IMR-90 (cell line): ENCODE measurements around the gene ACE2. TPM values are rescaled to one million over a fixed set of nuclear protein-coding genes. Genes with fewer than 3 reads are reported as not detected.

Experiments used
- ATAC-seq: fragments of 200-7000 bp; cut with Tn5 transposase; 2 replicates; pipeline ENCODE4 v1.9.1; 2020; ENCODE audit warnings: low read depth, mild to moderate bottlenecking, moderate library complexity
- BruUV-seq: library from RNA; stranded (reverse); fragments of 400-500 nt; replicated peaks from 2 replicates; lab custom pipeline; 2021; lab: Mats Ljungman, UMichigan
- CTCF ChIA-PET: fragments of 300-600 bp; formaldehyde crosslinking; extraction: SDS; loops from one replicate; lab custom pipeline; 2021; ENCODE audit warnings: antibody characterized with exemption; lab: Yijun Ruan, JAX
- POLR2A ChIA-PET: fragments of 300-600 bp; sonication (Branson Sonifier 250); formaldehyde crosslinking; loops from one replicate; lab custom pipeline; 2022; ENCODE audit warnings: antibody characterized with exemption; ENCODE audit not compliant: unreplicated experiment; lab: Charles Lee
- DNase-seq: peaks from one replicate; pipeline ENCODE4 v3.0.0; 2013
- H2AFZ ChIP-seq: replicated peaks from 2 replicates; pipeline ENCODE3; 2013; ENCODE audit warnings: low read length, mild to moderate bottlenecking; ENCODE audit not compliant: poor library complexity
- H2AK5ac ChIP-seq: 2 replicates; pipeline ENCODE4 v1.6.1; 2013; ENCODE audit warnings: low read depth, low read length, inconsistent platforms
- H2AK9ac ChIP-seq: replicated peaks from 2 replicates; pipeline ENCODE3; 2013; ENCODE audit warnings: mild to moderate bottlenecking, low read depth, low read length, moderate library complexity; ENCODE audit not compliant: poor library complexity
- H2BK120ac ChIP-seq: 2 replicates; pipeline ENCODE4 v1.6.1; 2013; ENCODE audit warnings: low read depth, low read length, inconsistent platforms
- H2BK15ac ChIP-seq: 3 replicates; pipeline ENCODE4 v1.6.1; 2013; ENCODE audit warnings: low read depth, low read length, inconsistent platforms
- H2BK20ac ChIP-seq: 2 replicates; pipeline ENCODE4 v1.6.1; 2013; ENCODE audit warnings: low read depth, mild to moderate bottlenecking, inconsistent platforms, low read length, moderate library complexity
- H2BK5ac ChIP-seq: 2 replicates; pipeline ENCODE4 v1.6.1; 2013; ENCODE audit warnings: mild to moderate bottlenecking, low read depth, low read length, inconsistent platforms; ENCODE audit not compliant: poor library complexity, severe bottlenecking
- H3K14ac ChIP-seq: replicated peaks from 2 replicates; pipeline ENCODE4 v1.6.1; 2013; ENCODE audit warnings: low read depth, low read length, inconsistent platforms
- H3K18ac ChIP-seq: 2 replicates; pipeline ENCODE4 v1.6.1; 2013; ENCODE audit warnings: low read depth, low read length, control low read depth
- H3K23ac ChIP-seq: 2 replicates; pipeline ENCODE4 v1.6.1; 2013; ENCODE audit warnings: low read depth, low read length, inconsistent platforms
- H3K27ac ChIP-seq: 2 replicates; pipeline ENCODE4 v1.5.1; 2013; ENCODE audit warnings: mild to moderate bottlenecking, control low read depth, low read length; ENCODE audit not compliant: insufficient read depth
- H3K27me3 ChIP-seq: 2 replicates; pipeline ENCODE4 v1.6.1; 2013; ENCODE audit warnings: low read length; ENCODE audit not compliant: control insufficient read depth, insufficient read depth
- H3K36me3 ChIP-seq: 2 replicates; pipeline ENCODE4 v1.6.1; 2013; ENCODE audit warnings: low read length, mixed read lengths; ENCODE audit not compliant: control insufficient read depth, insufficient read depth
- H3K4ac ChIP-seq: 2 replicates; pipeline ENCODE4 v1.6.1; 2013; ENCODE audit warnings: low read depth, low read length, inconsistent platforms
- H3K4me1 ChIP-seq: 2 replicates; pipeline ENCODE4 v1.6.1; 2013; ENCODE audit warnings: low read length, mixed read lengths; ENCODE audit not compliant: control insufficient read depth, insufficient read depth
- H3K4me2 ChIP-seq: 2 replicates; pipeline ENCODE4 v1.6.1; 2013; ENCODE audit warnings: low read depth, mild to moderate bottlenecking, control low read depth, low read length, moderate library complexity
- H3K4me3 ChIP-seq: 2 replicates; pipeline ENCODE4 v1.5.1; 2013; ENCODE audit warnings: low read depth, mild to moderate bottlenecking, control low read depth, low read length, moderate library complexity; ENCODE audit not compliant: insufficient read depth
- H3K56ac ChIP-seq: 2 replicates; pipeline ENCODE4 v1.6.1; 2013; ENCODE audit warnings: low read length, inconsistent platforms; ENCODE audit not compliant: insufficient read depth; ENCODE audit errors: extremely low read depth
- H3K79me1 ChIP-seq, 2 experiments: 2 replicates each; pipeline ENCODE4 v1.6.1; 2013; ENCODE audit warnings: low read length in 2 of 2, inconsistent platforms in 1 of 2, low read depth in 1 of 2
- H3K9ac ChIP-seq: 2 replicates; pipeline ENCODE4 v1.6.1; 2013; ENCODE audit warnings: low read depth, low read length, control low read depth
- H3K9me1 ChIP-seq: 2 replicates; pipeline ENCODE4 v1.6.1; 2013; ENCODE audit warnings: low read length, inconsistent platforms; ENCODE audit not compliant: insufficient read depth
- H3K9me3 ChIP-seq: 2 replicates; pipeline ENCODE4 v1.6.1; 2013; ENCODE audit warnings: low read length; ENCODE audit not compliant: control insufficient read depth, insufficient read depth
- H4K20me1 ChIP-seq: 2 replicates; pipeline ENCODE4 v1.6.1; 2013; ENCODE audit warnings: low read length, inconsistent platforms; ENCODE audit not compliant: insufficient read depth
- H4K5ac ChIP-seq: 2 replicates; pipeline ENCODE4 v1.6.1; 2013; ENCODE audit warnings: mild to moderate bottlenecking, low read depth, low read length, control low read depth
- H4K8ac ChIP-seq, 2 experiments: 2 replicates each; pipeline ENCODE4 v1.6.1; 2013; ENCODE audit warnings: low read depth in 2 of 2, low read length in 2 of 2, control low read depth in 1 of 2, inconsistent platforms in 1 of 2
- H4K91ac ChIP-seq: 2 replicates; pipeline ENCODE4 v1.6.1; 2013; ENCODE audit warnings: low read depth, low read length, inconsistent platforms; ENCODE audit not compliant: insufficient read depth
- BHLHE40 ChIP-seq: fragments of 150-350 bp; IDR thresholded peaks from 2 replicates; pipeline ENCODE4 v1.6.1; 2016; ENCODE audit warnings: mild to moderate bottlenecking, low read depth, low read length
- CEBPB ChIP-seq: IDR thresholded peaks from 2 replicates; pipeline ENCODE4 v1.6.1; 2012; ENCODE audit warnings: low read depth, low read length, improper control_type of control experiment
- CHD1 ChIP-seq: IDR thresholded peaks from 2 replicates; pipeline ENCODE4 v1.6.1; 2012; ENCODE audit warnings: low read depth, low read length, improper control_type of control experiment
- ELK1 ChIP-seq: fragments of 150-350 bp; IDR thresholded peaks from 2 replicates; pipeline ENCODE4 v1.6.1; 2016; ENCODE audit warnings: low read depth, mild to moderate bottlenecking, low read length, moderate library complexity, borderline replicate concordance
- MAFK ChIP-seq: IDR thresholded peaks from 2 replicates; pipeline ENCODE4 v1.6.1; 2012; ENCODE audit warnings: low read depth, low read length, improper control_type of control experiment
- MAZ ChIP-seq: IDR thresholded peaks from 2 replicates; pipeline ENCODE4 v1.6.1; 2012; ENCODE audit warnings: low read depth, mild to moderate bottlenecking, low read length, improper control_type of control experiment, moderate library complexity, borderline replicate concordance
- MXI1 ChIP-seq: IDR thresholded peaks from 2 replicates; pipeline ENCODE4 v1.6.1; 2012; ENCODE audit warnings: low read depth, mild to moderate bottlenecking, low read length, moderate library complexity, borderline replicate concordance
- NFE2L2 ChIP-seq: fragments of 150-350 bp; IDR thresholded peaks from 2 replicates; pipeline ENCODE4 v1.6.1; 2016; ENCODE audit warnings: low read depth, mild to moderate bottlenecking, low read length
- POLR2A ChIP-seq: IDR thresholded peaks from 2 replicates; pipeline ENCODE4 v1.6.1; 2012; ENCODE audit warnings: mild to moderate bottlenecking, low read depth, low read length
- RAD21 ChIP-seq: IDR thresholded peaks from 2 replicates; pipeline ENCODE4 v1.6.1; 2012; ENCODE audit warnings: low read length, improper control_type of control experiment
- RCOR1 ChIP-seq: IDR thresholded peaks from 2 replicates; pipeline ENCODE4 v1.6.1; 2012; ENCODE audit warnings: mild to moderate bottlenecking, low read length, improper control_type of control experiment; ENCODE audit not compliant: insufficient replicate concordance
- RFX5 ChIP-seq: IDR thresholded peaks from 2 replicates; pipeline ENCODE4 v1.8.0; 2012; ENCODE audit warnings: low read depth, mild to moderate bottlenecking, low read length, moderate library complexity
- SMC3 ChIP-seq: fragments of 150-350 bp; IDR thresholded peaks from 2 replicates; pipeline ENCODE4 v1.6.1; 2016; ENCODE audit warnings: low read depth, mild to moderate bottlenecking, antibody characterized with exemption, low read length, moderate library complexity
- WGBS, 2 experiments: methylation state at CpG; one replicate each; pipeline versions ENCODE4 v1.1.5 to v1.1.7; 2013; ENCODE audit warnings: missing lambda C conversion rate in 2 of 2; ENCODE audit not compliant: insufficient read length in 1 of 2; ENCODE audit errors: extremely low coverage in 2 of 2; 5-methylcytosine and 5-hydroxymethylcytosine counted together
- dilution Hi-C: fragments of 300-500 bp; cut with HindIII; formaldehyde crosslinking; loops from one replicate; pipeline ENCODE4 v1.14.3; 2018; ENCODE audit warnings: low sequenced_read_pairs; ENCODE audit not compliant: unreplicated experiment
- in situ Hi-C: fragments of 300-500 bp; cut with MboI; formaldehyde crosslinking; loops from 3 replicates; pipeline ENCODE4 v1.14.3; 2019; ENCODE audit warnings: low sequenced_read_pairs, inconsistent platforms, mixed read lengths
- intact Hi-C: fragments of 100-400 bp; cut with micrococcal nuclease; formaldehyde crosslinking; loops from 2 replicates; pipeline ENCODE4 v1.10.0; 2022
- polyA plus RNA-seq, 3 experiments: library from polyadenylated mRNA; depleted of rRNA; stranded (reverse); fragments of >200 nt; gene quantifications; 2 replicates each; pipeline ENCODE4 v1.2.3, GENCODE V29; 2012; ENCODE audit warnings: low replicate concordance in 1 of 3
- total RNA-seq: library from RNA; depleted of rRNA; stranded (reverse); fragments of >200 nt; gene quantifications from 2 replicates; pipeline ENCODE4 v1.2.3, GENCODE V29; 2012
- TF ChIP-seq, protein P1 (sequence below): fragments of 150-350 bp; IDR thresholded peaks from 2 replicates; pipeline ENCODE4 v1.6.1; 2017; ENCODE audit warnings: mild to moderate bottlenecking, antibody characterized with exemption, low read length, low read depth
- TF ChIP-seq, protein P2 (sequence below): conservative IDR thresholded peaks from 2 replicates; pipeline ENCODE4 v1.5.1; 2012; ENCODE audit warnings: mild to moderate bottlenecking, low read depth, low read length, improper control_type of control experiment

ACE2 gene
- total and polyA plus RNA-seq, 2 of the 4 experiments (the other 2 are of a cell fraction), result not detected

GRCh38 chrX:15514279-15514678 is 86.5 kb downstream of the ACE2 start:
- in situ Hi-C loops, result no loop called here
- H4K8ac ChIP-seq, result no peak overlapping the region
- H3K23ac ChIP-seq, result no peak overlapping the region
- H4K91ac ChIP-seq, result no peak overlapping the region
- no peak overlapping the region for H3K27ac ChIP-seq
- H2AFZ ChIP-seq, result no peak overlapping the region
- H3K27me3 ChIP-seq, result peaks cover 17% of the 10 kb centered on the region
- dilution Hi-C loops, result no loop called here
- DNase-seq, result no peak
- no peaks in the 10 kb centered on the region for H3K36me3 ChIP-seq
- intact Hi-C loops, result no loop called here
- no CpG with 5 or more reads among the region's 1 CpG for WGBS, 2 experiments
- ATAC-seq, result no peak
- no peak overlapping the region for H3K9ac ChIP-seq
- H3K4me2 ChIP-seq, result no peak overlapping the region
- BruUV-seq, result no TSS peak
- no peak overlapping the region for H3K56ac ChIP-seq
- no peak overlapping the region for H3K4ac ChIP-seq
- no peaks in the 10 kb centered on the region for H3K9me1 ChIP-seq
- no peak overlapping the region for H3K18ac ChIP-seq
- no peak overlapping the region for H2BK120ac ChIP-seq
- no peaks in the 10 kb centered on the region for H3K79me1 ChIP-seq
- H3K14ac ChIP-seq, result no peak overlapping the region
- H2BK20ac ChIP-seq, result no peak overlapping the region
- H2BK15ac ChIP-seq, result no peak overlapping the region
- H4K20me1 ChIP-seq, result no peaks in the 10 kb centered on the region
- ChIA-PET CTCF (interaction anchor here (0.6 kb wide), 1 partner anchor 1157 kb away, joined by 6 read pairs; no protein-coding TSS in a partner anchor), POLR2A (no interaction called here)
- H4K5ac ChIP-seq, result no peak overlapping the region
- H2AK5ac ChIP-seq, result no peak overlapping the region
- H3K9me3 ChIP-seq, result no peaks in the 10 kb centered on the region
- TF ChIP-seq, protein P1, sequence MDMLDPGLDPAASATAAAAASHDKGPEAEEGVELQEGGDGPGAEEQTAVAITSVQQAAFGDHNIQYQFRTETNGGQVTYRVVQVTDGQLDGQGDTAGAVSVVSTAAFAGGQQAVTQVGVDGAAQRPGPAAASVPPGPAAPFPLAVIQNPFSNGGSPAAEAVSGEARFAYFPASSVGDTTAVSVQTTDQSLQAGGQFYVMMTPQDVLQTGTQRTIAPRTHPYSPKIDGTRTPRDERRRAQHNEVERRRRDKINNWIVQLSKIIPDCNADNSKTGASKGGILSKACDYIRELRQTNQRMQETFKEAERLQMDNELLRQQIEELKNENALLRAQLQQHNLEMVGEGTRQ, result no peak
- TF ChIP-seq RFX5 (no peak), MAZ (no peak), SMC3 (no peak), MXI1 (no peak), RCOR1 (no peak), CHD1 (no peak), POLR2A (no peak), BHLHE40 (no peak), MAFK (no peak), RAD21 (no peak), ELK1 (no peak), NFE2L2 (no peak), CEBPB (no peak)
- TF ChIP-seq, protein P2, sequence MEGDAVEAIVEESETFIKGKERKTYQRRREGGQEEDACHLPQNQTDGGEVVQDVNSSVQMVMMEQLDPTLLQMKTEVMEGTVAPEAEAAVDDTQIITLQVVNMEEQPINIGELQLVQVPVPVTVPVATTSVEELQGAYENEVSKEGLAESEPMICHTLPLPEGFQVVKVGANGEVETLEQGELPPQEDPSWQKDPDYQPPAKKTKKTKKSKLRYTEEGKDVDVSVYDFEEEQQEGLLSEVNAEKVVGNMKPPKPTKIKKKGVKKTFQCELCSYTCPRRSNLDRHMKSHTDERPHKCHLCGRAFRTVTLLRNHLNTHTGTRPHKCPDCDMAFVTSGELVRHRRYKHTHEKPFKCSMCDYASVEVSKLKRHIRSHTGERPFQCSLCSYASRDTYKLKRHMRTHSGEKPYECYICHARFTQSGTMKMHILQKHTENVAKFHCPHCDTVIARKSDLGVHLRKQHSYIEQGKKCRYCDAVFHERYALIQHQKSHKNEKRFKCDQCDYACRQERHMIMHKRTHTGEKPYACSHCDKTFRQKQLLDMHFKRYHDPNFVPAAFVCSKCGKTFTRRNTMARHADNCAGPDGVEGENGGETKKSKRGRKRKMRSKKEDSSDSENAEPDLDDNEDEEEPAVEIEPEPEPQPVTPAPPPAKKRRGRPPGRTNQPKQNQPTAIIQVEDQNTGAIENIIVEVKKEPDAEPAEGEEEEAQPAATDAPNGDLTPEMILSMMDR, result no peak
- H2AK9ac ChIP-seq, result no peak overlapping the region
- H3K4me3 ChIP-seq, result no peak overlapping the region
- no peak overlapping the region for H2BK5ac ChIP-seq
- H3K4me1 ChIP-seq, result no peaks in the 10 kb centered on the region
